Measurements from ENCODE around the gene NEDD9.

NEDD9 gene

DNA sequence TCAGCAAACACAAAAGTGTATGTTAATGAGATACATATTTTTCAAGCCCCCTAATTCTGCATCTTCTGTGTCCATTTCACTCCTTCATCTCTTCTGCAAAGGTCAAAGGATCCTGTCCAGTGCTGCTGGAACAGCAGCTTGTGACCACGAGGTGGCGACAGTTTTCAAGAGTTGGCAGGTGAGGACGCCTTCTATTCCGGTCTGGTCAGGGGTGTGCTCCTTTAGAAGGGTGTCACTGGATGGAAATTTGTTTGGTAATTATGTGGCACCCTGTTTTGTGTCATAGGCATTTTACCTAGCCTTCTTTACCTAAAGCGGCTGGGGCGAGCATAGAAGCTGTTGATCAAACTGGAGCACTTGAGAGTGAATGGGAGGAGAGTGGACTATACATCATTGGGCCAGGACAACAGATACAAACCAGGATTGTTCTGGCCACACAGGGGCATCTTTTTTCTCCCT, 88.0 kb downstream of the NEDD9 start:
- DNase-seq, result peak; percentile 80
- Mint-ChIP-seq H3K27me3 (ENCODE audit: low read depth, poor library complexity) (no peaks in the 10 kb centered on the region), H3K4me1 (peaks cover 6% of the 10 kb centered on the region), H3K36me3 (ENCODE audit: low read depth) (no peaks in the 10 kb centered on the region), H3K4me3 (no peak overlapping the region), H3K9me3 (no peaks in the 10 kb centered on the region), H3K27ac (no peak overlapping the region)
- TF ChIP-seq, protein P1, sequence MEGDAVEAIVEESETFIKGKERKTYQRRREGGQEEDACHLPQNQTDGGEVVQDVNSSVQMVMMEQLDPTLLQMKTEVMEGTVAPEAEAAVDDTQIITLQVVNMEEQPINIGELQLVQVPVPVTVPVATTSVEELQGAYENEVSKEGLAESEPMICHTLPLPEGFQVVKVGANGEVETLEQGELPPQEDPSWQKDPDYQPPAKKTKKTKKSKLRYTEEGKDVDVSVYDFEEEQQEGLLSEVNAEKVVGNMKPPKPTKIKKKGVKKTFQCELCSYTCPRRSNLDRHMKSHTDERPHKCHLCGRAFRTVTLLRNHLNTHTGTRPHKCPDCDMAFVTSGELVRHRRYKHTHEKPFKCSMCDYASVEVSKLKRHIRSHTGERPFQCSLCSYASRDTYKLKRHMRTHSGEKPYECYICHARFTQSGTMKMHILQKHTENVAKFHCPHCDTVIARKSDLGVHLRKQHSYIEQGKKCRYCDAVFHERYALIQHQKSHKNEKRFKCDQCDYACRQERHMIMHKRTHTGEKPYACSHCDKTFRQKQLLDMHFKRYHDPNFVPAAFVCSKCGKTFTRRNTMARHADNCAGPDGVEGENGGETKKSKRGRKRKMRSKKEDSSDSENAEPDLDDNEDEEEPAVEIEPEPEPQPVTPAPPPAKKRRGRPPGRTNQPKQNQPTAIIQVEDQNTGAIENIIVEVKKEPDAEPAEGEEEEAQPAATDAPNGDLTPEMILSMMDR (IDR thresholded peaks at IDR 0.05), result peak; percentile 84

DNA sequence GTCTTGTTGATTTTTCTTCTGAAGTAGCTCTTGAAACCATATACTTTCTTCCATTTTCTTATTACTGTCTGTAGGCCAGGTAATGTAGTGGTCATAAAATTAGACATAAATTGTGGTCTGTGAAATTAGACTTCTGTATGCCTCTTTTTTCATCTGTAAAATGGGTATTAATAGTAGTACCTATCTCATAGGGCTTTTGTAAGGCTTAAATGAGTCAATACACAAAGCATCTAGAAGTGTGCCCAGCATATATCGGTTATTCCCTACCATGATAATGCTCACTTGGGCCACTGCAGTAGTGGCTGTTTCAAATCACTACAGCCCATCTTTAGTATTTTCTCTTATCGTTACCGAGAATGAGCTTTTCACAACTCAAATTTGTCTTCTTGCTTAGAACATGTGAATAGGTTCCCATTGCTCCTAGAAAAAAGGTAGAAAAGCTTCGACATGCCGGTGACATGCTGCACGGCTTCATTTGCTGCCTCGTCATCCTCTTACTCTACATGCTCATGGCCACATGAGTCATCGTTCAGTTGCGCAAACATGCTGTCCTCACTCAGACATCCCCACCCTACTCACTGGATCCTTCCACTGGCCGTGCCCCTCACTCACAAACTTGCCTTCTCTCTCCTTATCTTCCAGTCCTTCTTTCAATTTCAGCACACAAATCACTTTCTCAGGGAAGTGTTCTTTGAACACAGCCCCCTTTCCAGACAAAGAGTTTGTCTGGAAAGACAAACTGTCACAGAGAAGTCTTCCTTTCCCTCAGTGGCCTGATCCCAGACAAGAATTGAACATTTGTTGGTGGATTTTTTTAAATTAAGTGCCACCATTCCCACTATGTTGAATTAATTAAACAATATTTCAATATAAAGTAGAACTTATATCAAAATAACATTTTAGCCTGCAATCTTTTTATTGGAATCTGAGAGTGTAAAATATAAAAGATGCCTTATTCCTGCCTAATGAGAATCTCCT, 88.8 kb downstream of the NEDD9 start:
- Mint-ChIP-seq H3K4me1 (peaks cover 6% of the 10 kb centered on the region), H3K36me3 (ENCODE audit: low read depth) (no peaks in the 10 kb centered on the region), H3K27me3 (ENCODE audit: low read depth, poor library complexity) (no peaks in the 10 kb centered on the region), H3K27ac (no peak overlapping the region), H3K9me3 (no peaks in the 10 kb centered on the region), H3K4me3 (no peak overlapping the region)
- no peak for DNase-seq
- TF ChIP-seq, protein P1 (IDR thresholded peaks at IDR 0.05), result no peak

DNA sequence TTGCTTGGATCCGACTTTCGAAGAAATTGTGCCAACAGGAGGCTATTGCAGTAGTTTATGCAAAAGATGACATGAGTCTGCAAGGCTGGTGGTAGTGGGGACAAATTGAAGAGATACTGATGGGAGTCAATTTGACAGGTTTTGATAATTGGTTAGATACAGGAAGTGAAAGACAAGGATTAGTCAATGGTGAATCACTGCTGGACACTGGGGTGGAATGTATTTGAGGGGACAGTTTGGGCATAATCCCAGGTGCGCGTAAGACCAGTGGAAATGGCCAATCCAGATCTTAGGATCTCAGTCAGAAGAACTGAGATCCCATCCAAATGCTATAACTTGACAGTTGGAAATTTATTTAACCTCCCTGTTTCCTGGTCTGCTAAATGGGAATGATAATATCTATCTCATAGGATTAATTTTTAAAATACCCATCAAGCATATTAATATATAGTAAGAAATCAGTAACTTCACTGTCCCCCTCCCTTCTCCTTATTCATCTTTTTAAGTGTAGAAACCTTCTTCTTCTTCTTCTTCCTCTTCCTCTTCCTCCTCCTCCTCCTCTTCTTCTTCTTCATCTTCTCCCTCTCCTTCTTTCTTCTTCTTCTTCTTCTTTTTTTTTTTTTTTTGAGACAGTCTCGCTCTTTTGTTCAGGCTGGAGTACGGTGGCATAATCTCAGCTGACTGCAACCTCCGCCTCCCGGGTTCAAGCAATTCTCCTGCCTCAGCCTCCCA, 90.0 kb downstream of the NEDD9 start:
- DNase-seq, result no peak
- Mint-ChIP-seq H3K36me3 (ENCODE audit: low read depth) (no peaks in the 10 kb centered on the region), H3K4me1 (peaks cover 6% of the 10 kb centered on the region), H3K4me3 (no peak overlapping the region), H3K9me3 (no peaks in the 10 kb centered on the region), H3K27ac (no peak overlapping the region), H3K27me3 (ENCODE audit: low read depth, poor library complexity) (no peaks in the 10 kb centered on the region)
- TF ChIP-seq, protein P1 (IDR thresholded peaks at IDR 0.05), result no peak

DNA sequence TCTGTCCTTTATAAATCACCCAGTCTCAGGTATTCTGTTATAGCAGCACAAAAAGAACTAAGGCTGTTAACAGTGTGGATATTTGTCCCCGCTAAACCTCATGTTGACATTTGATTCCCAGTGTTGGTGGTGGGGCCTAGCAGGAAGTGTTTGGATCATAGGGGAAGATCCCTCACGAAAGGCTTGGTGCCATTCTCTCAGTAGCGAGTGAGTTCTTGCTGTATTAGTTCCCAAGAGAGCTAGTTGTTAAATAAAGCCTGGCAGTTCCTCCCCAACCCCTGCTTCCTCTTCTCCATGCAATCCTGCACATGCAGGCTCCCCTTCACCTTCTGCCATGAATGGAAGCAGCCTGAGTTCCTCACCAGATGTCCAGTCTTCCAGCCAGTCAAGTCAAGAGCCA, 91.2 kb downstream of the NEDD9 start:
- TF ChIP-seq, protein P1 (IDR thresholded peaks at IDR 0.05), result no peak
- H3K27ac Mint-ChIP-seq, result no peak overlapping the region
- no peaks in the 10 kb centered on the region for H3K27me3 Mint-ChIP-seq (ENCODE audit: low read depth, poor library complexity)
- H3K4me1 Mint-ChIP-seq, result peaks cover 6% of the 10 kb centered on the region
- no peak overlapping the region for H3K4me3 Mint-ChIP-seq
- H3K36me3 Mint-ChIP-seq (ENCODE audit: low read depth), result no peaks in the 10 kb centered on the region
- H3K9me3 Mint-ChIP-seq, result no peaks in the 10 kb centered on the region
- DNase-seq, result no peak

DNA sequence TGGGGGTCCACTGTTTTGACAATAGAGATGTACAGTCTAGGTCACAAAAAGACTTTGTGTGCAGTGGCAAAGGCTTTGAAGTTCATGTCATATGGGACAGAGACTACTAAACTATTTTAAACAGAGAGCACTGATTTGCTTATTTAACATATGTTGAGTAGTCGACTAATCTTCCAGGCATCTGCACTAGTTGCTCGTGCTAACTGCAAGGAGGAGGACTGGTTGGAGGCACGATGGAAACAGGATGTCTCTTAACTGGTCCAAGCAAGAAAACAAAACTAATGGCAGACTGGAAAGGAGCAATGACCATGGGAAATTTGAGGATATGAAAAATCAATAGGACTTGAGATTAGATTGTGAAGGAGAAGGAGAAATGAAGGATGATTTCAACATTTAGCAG, 92.4 kb downstream of the NEDD9 start:
- TF ChIP-seq, protein P1 (IDR thresholded peaks at IDR 0.05), result no peak
- no peaks in the 10 kb centered on the region for H3K27me3 Mint-ChIP-seq (ENCODE audit: low read depth, poor library complexity)
- no peaks in the 10 kb centered on the region for H3K9me3 Mint-ChIP-seq
- peaks cover 10% of the 10 kb centered on the region for H3K4me1 Mint-ChIP-seq
- no peak overlapping the region for H3K4me3 Mint-ChIP-seq
- H3K27ac Mint-ChIP-seq, result no peak overlapping the region
- peaks cover 12% of the 10 kb centered on the region for H3K36me3 Mint-ChIP-seq (ENCODE audit: low read depth)
- no peak for DNase-seq
